ENCODE data around the gene RBM47.

GRCh38 chr4:40623707-40624106 is 6.0 kb downstream of the RBM47 start:
- TF ChIP-seq, protein P1, sequence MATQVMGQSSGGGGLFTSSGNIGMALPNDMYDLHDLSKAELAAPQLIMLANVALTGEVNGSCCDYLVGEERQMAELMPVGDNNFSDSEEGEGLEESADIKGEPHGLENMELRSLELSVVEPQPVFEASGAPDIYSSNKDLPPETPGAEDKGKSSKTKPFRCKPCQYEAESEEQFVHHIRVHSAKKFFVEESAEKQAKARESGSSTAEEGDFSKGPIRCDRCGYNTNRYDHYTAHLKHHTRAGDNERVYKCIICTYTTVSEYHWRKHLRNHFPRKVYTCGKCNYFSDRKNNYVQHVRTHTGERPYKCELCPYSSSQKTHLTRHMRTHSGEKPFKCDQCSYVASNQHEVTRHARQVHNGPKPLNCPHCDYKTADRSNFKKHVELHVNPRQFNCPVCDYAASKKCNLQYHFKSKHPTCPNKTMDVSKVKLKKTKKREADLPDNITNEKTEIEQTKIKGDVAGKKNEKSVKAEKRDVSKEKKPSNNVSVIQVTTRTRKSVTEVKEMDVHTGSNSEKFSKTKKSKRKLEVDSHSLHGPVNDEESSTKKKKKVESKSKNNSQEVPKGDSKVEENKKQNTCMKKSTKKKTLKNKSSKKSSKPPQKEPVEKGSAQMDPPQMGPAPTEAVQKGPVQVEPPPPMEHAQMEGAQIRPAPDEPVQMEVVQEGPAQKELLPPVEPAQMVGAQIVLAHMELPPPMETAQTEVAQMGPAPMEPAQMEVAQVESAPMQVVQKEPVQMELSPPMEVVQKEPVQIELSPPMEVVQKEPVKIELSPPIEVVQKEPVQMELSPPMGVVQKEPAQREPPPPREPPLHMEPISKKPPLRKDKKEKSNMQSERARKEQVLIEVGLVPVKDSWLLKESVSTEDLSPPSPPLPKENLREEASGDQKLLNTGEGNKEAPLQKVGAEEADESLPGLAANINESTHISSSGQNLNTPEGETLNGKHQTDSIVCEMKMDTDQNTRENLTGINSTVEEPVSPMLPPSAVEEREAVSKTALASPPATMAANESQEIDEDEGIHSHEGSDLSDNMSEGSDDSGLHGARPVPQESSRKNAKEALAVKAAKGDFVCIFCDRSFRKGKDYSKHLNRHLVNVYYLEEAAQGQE (IDR thresholded peaks at IDR 0.05; ENCODE audit: low read depth, low read length), result no peak
- TF ChIP-seq CTCF (IDR thresholded peaks at IDR 0.05 in 2 of 3, conservative IDR thresholded peaks at IDR 0.05 in 1 of 3; ENCODE audit: control insufficient read depth in 2 of 3, extremely low read depth in 1 of 3, insufficient read depth in 1 of 3, low read depth in 3 of 3, low read length in 3 of 3) (no peak), TARDBP (IDR thresholded peaks at IDR 0.05; ENCODE audit: borderline replicate concordance) (no peak), RB1 (IDR thresholded peaks at IDR 0.05; ENCODE audit: borderline replicate concordance) (no peak), CHD4 (IDR thresholded peaks at IDR 0.05) (no peak), EP300 (IDR thresholded peaks at IDR 0.05; ENCODE audit: borderline replicate concordance in 1 of 2, control insufficient read depth in 1 of 2, low read depth in 2 of 2, low read length in 2 of 2) (no peak), BRCA1 (IDR thresholded peaks at IDR 0.05; ENCODE audit: low read depth, low read length) (no peak), RAD51 (IDR thresholded peaks at IDR 0.05) (no peak), EGR1 (IDR thresholded peaks at IDR 0.05; ENCODE audit: borderline replicate concordance in 1 of 2, low read depth in 2 of 2, low read length in 2 of 2) (no peak), HDAC2 (IDR thresholded peaks at IDR 0.05) (no peak), USF2 (IDR thresholded peaks at IDR 0.05; ENCODE audit: borderline replicate concordance, low read depth, low read length) (no peak), POLR2A (IDR thresholded peaks at IDR 0.05; ENCODE audit: low read depth, low read length) (no peak)
- TF ChIP-seq, protein P2, sequence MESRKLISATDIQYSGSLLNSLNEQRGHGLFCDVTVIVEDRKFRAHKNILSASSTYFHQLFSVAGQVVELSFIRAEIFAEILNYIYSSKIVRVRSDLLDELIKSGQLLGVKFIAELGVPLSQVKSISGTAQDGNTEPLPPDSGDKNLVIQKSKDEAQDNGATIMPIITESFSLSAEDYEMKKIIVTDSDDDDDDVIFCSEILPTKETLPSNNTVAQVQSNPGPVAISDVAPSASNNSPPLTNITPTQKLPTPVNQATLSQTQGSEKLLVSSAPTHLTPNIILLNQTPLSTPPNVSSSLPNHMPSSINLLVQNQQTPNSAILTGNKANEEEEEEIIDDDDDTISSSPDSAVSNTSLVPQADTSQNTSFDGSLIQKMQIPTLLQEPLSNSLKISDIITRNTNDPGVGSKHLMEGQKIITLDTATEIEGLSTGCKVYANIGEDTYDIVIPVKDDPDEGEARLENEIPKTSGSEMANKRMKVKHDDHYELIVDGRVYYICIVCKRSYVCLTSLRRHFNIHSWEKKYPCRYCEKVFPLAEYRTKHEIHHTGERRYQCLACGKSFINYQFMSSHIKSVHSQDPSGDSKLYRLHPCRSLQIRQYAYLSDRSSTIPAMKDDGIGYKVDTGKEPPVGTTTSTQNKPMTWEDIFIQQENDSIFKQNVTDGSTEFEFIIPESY (IDR thresholded peaks at IDR 0.05), result no peak

Data from GM12878 (cell line).